Esophagus (tissue), 2 donors: ENCODE measurements around the gene MARK2. TPM values are rescaled to one million over a fixed set of nuclear protein-coding genes. Genes with fewer than 3 reads are reported as not detected.

Source experiments
- H3K27ac ChIP-seq, 2 donors: one replicate each; pipeline ENCODE4 v1.5.1; 2013; ENCODE audit warnings: low read depth in 2 of 2, mild to moderate bottlenecking in 2 of 2, inconsistent platforms in 1 of 2, low read length in 1 of 2, moderate library complexity in 1 of 2
- H3K27me3 ChIP-seq, 2 donors: one replicate each; pipeline ENCODE4 v1.6.1; 2013; ENCODE audit warnings: low read length in 2 of 2, control low read depth in 1 of 2, mild to moderate bottlenecking in 1 of 2; ENCODE audit not compliant: insufficient read depth in 2 of 2, control insufficient read depth in 1 of 2
- H3K36me3 ChIP-seq, 2 donors: one replicate each; pipeline ENCODE4 v1.6.1; 2013; ENCODE audit warnings: low read length in 1 of 2; ENCODE audit not compliant: control insufficient read depth in 2 of 2, insufficient read depth in 2 of 2
- H3K4me1 ChIP-seq, 2 donors: one replicate each; pipeline ENCODE4 v1.6.1; 2013; ENCODE audit warnings: low read length in 1 of 2; ENCODE audit not compliant: control insufficient read depth in 2 of 2, insufficient read depth in 2 of 2
- H3K4me3 ChIP-seq, 2 donors: one replicate each; pipeline ENCODE4 v1.5.1; 2013; ENCODE audit warnings: low read length in 2 of 2, mild to moderate bottlenecking in 2 of 2, low read depth in 1 of 2, moderate library complexity in 1 of 2
- H3K9me3 ChIP-seq, 2 donors: one replicate each; pipeline ENCODE4 v1.6.1; 2013; ENCODE audit warnings: mild to moderate bottlenecking in 2 of 2, low read depth in 1 of 2, low read length in 1 of 2, moderate library complexity in 1 of 2; ENCODE audit not compliant: control insufficient read depth in 2 of 2, insufficient read depth in 1 of 2
- WGBS, 2 donors: extraction: QIAGEN DNeasy Blood & Tissue Kit; methylation state at CpG; one replicate each; pipeline ENCODE4 v1.1.7; 2013; 5-methylcytosine and 5-hydroxymethylcytosine counted together
- polyA plus RNA-seq, 2 donors: library from polyadenylated mRNA; stranded (reverse); fragments of 200-250 nt; gene quantifications; one replicate each; pipeline ENCODE4 v1.2.3, GENCODE V29; 2013
- donor health status: healthy with polysubstance abuse.
- donor health status: Bipolar disorder and iron deficiency.

The MARK2 gene
- polyA plus RNA-seq, 2 donors: 29.5 to 29.9 TPM

DNA sequence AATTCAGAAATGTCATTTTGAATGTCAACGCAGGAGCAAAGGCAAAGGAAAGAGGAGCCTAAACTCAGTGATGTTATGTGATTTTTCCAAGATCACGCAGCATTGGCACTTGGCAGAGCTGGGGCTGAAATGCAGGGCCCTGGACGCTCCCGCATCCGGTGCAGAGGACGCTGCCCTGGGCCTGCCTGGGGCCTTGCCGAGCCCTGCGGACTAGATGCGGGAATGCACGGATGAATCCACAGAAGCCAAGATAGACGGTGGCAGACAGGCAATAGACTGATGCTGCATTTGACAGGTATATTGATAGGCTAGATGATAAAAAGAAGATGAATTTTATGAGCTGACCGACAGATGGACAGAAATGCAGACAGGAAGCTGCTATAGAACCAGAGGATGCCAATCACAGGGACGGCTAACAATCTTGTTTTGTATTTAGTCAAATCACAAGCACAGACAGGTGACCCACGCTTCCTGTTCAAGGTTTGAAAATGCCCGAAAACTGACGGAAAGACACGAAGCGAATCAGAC lies 696 bp upstream of the MARK2 start:
- Histone ChIP-seq H3K4me3 (peak overlapping the region in 1 of 2 donors; percentile 34), H3K36me3 (no peaks in the 10 kb centered on the region), H3K27me3 (no peaks in the 10 kb centered on the region), H3K27ac (peak overlapping the region; percentile 62 to 95), H3K4me1 (peaks cover 0 to 3% of the 10 kb centered on the region in 2 donors), H3K9me3 (no peaks in the 10 kb centered on the region)
- 17 to 18% methylated on average over 18 of the region's 18 CpGs for WGBS, 2 donors

DNA sequence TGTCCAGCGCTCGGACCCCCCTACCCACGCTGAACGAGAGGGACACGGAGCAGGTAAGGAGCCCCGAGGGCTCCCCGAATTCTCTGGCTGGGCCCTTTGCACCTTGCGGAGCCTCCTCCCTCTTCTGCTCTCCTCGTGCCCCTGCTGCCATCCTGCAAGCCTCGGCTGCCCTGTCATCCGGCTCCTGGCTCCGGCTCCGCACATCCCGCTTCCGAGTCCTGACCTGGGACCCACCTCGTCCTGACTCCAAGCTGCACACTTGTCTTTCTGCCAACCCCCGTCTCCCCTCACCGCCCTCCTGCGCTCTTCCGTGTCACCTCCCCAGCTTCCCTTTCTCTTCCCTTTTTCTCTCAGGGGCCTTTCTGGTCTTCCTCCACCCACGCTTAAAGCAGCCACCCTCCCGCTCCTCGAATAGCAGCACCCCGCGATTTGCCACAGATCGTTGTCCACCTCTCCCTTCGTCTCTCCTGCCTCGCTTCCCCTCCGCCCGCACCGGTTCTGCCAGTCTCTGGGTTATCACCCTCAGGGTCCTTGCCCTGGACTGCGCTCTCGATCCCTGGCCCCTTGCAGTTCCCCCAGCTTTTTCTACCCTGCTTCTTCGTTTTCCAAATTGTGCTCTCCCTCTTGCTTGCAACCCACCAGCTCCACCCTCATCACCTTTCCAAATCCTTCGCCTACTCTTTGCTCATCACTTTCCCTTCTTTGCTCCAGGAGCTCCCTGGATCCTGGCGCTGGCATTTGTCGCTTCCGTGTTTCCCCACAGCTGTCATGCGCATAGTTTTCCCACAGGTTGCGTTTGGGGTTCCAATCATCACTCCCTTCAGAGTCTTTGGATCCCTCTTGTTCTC lies 822 bp downstream of the MARK2 start:
- no peaks in the 10 kb centered on the region for H3K9me3 ChIP-seq
- H3K4me1 ChIP-seq: peaks cover 0 to 3% of the 10 kb centered on the region in 2 donors
- H3K4me3 ChIP-seq: peak overlapping the region; percentile 87 to 90
- H3K36me3 ChIP-seq: peaks cover 2% of the 10 kb centered on the region in 2 donors
- peak overlapping the region; percentile 90 to 95 for H3K27ac ChIP-seq
- H3K27me3 ChIP-seq: no peaks in the 10 kb centered on the region
- WGBS, 2 donors: 1% methylated on average over 39 to 40 of the region's 40 CpGs

DNA sequence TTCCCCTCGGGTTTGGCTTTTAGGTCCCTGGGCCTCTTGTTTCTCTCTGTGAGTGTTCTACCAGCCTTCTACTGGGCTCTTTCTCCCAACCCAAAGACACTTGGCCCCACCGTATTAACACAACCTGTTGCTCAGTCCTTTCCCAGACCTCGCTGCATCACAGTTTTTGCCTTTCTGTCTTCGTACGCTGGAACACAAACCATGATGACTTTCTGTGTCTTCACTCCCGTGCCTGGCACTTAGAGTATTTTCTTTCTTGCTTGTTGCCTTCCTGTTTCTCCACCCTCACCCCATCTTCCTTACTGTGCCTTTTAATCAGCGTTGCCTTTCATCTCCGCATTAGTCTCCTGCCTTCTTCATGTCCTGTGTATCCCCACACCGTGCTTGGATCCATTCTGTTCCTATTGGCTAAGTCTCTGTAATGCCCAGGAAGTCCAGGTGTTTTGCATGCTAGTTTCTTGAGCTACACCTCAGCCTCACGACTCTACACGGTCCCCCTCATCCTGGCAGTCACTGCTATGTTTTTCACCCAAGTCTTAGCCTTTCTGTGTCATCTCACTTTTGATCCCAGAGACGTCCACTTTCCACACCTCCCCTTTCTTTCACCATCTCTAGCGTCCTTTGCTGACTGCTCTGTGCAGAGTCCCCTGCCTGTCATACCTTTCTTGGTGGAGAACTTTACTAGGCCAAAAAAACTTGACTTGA lies 1.6 kb downstream of the MARK2 start:
- Histone ChIP-seq H3K4me1 (peaks cover 3 to 7% of the 10 kb centered on the region in 2 donors), H3K27me3 (no peaks in the 10 kb centered on the region), H3K27ac (peak overlapping the region; percentile 90 to 95), H3K9me3 (no peaks in the 10 kb centered on the region), H3K36me3 (peaks cover 2 to 3% of the 10 kb centered on the region in 2 donors), H3K4me3 (peak overlapping the region; percentile 87 to 90)
- 4 to 5% methylated on average over 13 of the region's 13 CpGs for WGBS, 2 donors

DNA sequence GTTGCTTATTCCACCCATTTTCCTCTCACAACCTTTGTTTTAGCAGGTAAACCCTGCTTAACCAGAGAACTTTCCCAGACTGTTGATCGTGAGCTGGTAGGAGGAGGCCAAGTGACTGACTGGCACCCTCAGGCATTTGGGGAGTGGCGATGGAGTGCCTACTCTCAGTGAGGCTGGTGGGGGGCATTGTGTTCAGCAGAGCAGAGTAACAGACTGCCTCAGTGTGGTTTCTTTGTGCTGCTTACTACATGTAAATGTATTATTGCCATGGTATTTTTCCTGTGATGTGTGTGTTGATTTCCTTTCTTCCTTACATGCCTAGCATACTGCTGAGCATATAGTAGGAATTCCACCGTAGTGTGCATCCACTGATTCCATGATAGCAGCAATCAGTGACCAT lies 2.6 kb downstream of the MARK2 start:
- Histone ChIP-seq H3K4me1 (peaks cover 3 to 10% of the 10 kb centered on the region in 2 donors), H3K9me3 (no peaks in the 10 kb centered on the region), H3K36me3 (peaks cover 2 to 3% of the 10 kb centered on the region in 2 donors), H3K27me3 (no peaks in the 10 kb centered on the region), H3K27ac (peak overlapping the region; percentile 85 to 90), H3K4me3 (peak overlapping the region; percentile 87 to 90)
- WGBS, 2 donors: 24 to 25% methylated on average over 3 of the region's 3 CpGs

DNA sequence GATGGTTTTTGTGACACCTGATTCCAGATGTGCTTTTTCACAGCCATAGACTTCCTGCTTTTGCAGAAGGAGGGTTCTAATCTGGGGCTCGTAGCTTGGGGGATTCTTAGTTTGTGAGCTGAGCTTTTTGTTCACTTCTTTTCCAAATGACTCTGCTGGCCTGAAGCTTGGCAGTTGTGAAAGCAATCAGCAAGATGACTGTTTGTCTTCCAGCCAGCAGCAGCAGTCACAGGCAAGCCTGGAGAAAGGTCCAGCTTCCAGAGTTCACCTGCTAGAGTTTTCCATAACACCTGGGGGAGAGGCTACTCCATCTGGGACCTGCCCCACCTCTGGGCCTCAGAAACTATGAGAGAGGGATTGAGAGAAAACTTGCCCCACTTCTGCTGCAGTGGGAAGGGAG lies 4.1 kb downstream of the MARK2 start:
- H3K36me3 ChIP-seq: peaks cover 2 to 3% of the 10 kb centered on the region in 2 donors
- WGBS, 2 donors: 25 to 42% methylated on average over 1 of the region's 1 CpG
- no peaks in the 10 kb centered on the region for H3K27me3 ChIP-seq
- H3K9me3 ChIP-seq: no peaks in the 10 kb centered on the region
- peak overlapping the region; percentile 25 to 62 for H3K27ac ChIP-seq
- no peak overlapping the region for H3K4me3 ChIP-seq
- H3K4me1 ChIP-seq: peaks cover 7 to 15% of the 10 kb centered on the region in 2 donors

DNA sequence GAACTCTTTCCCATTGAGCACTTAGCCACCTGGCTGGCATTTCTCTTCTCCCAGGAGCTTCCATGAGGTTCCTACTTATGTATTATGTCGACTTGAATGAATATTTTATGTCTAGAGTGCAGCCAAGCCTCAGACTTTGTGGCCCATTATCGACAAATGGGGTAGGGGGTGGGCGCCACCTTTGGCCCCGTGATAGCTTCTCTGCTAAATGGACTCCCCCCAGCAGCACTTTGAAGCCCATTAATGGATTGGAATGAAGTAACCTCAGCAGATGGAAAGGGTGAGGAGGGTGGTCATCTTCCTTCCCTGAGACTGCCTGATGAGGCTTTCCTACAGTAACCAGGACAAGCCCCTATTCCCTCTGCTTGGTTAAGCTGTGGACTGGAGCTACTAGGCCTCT lies 5.9 kb downstream of the MARK2 start:
- H3K27me3 ChIP-seq: no peaks in the 10 kb centered on the region
- H3K4me3 ChIP-seq: no peak overlapping the region
- peaks cover 3 to 4% of the 10 kb centered on the region in 2 donors for H3K36me3 ChIP-seq
- H3K4me1 ChIP-seq: peaks cover 8 to 16% of the 10 kb centered on the region in 2 donors
- 85 to 89% methylated on average over 4 of the region's 4 CpGs for WGBS, 2 donors
- H3K9me3 ChIP-seq: no peaks in the 10 kb centered on the region
- peak overlapping the region; percentile 49 to 85 for H3K27ac ChIP-seq

DNA sequence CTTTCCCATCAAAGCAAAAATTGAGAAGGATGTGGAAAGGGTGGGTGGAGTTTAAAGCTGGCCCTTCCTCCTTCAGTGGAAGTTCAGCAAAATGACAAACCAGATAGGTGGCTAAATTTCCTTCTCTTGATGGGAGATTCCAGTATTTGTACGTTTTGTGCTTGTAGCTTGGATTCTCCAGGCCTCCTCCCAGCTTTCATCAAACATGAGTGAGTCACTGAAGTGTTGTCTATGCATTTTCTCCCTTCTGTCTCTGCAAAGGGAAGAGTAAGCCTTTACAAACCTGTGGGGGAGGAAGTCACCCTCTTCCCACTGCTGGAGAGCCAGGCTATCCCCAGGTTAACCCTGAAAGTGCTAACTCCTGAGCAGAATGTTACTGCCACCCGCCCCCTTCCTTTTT lies 6.4 kb downstream of the MARK2 start:
- Histone ChIP-seq H3K36me3 (peaks cover 3 to 4% of the 10 kb centered on the region in 2 donors), H3K9me3 (no peaks in the 10 kb centered on the region), H3K4me3 (no peak overlapping the region), H3K4me1 (peaks cover 8 to 16% of the 10 kb centered on the region in 2 donors), H3K27ac (peak overlapping the region; percentile 49 to 85), H3K27me3 (no peaks in the 10 kb centered on the region)
- WGBS, 2 donors: 40 to 51% methylated on average over 2 of the region's 2 CpGs

DNA sequence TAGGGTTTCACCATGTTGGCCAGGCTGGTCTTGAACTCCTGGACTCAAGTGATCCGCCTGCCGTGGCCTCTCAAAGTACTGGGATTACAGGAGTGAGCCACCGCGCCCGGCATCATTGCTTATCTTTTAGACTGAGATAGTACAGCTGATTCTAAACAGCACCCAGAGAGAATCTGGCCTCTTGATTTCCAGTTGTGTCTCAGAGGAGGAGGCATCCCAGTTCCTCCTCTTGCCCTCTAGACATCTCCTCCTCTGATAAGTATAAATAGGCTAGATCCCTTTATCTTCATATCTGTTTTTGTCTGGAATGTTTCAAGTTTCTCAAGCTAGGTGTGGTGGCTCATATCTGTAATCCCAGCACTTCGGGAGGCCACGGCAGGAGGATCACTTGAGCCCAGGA lies 7.0 kb downstream of the MARK2 start:
- peak overlapping the region; percentile 49 to 85 for H3K27ac ChIP-seq
- H3K4me3 ChIP-seq: no peak overlapping the region
- H3K36me3 ChIP-seq: peaks cover 3 to 7% of the 10 kb centered on the region in 2 donors
- no peaks in the 10 kb centered on the region for H3K27me3 ChIP-seq
- 86 to 87% methylated on average over 7 of the region's 7 CpGs for WGBS, 2 donors
- H3K9me3 ChIP-seq: no peaks in the 10 kb centered on the region
- H3K4me1 ChIP-seq: peaks cover 11 to 18% of the 10 kb centered on the region in 2 donors

DNA sequence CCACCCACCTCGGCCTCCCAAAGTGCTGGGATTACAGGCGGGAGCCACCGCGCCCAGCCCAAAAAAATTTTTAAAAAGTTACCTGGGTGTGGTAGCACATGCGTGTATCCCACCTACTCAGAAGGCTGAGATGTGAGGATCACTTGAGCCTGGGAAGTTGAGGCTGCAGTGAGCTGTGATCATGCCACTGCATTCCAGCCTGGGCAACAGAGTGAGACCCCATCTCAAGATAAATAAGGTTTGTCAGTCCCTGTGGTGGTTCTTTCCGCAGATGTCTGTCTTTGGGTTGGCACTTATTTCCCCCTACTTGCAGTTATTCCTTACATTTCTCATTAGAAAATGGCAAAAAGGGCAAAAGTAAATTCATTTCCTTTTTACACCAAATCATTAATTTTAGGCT lies 8.0 kb downstream of the MARK2 start:
- H3K27ac ChIP-seq: peak overlapping the region; percentile 87 to 92
- H3K9me3 ChIP-seq: no peaks in the 10 kb centered on the region
- H3K36me3 ChIP-seq: peaks cover 3 to 7% of the 10 kb centered on the region in 2 donors
- peaks cover 11 to 18% of the 10 kb centered on the region in 2 donors for H3K4me1 ChIP-seq
- WGBS, 2 donors: 84 to 89% methylated on average over 6 of the region's 6 CpGs
- H3K4me3 ChIP-seq: no peak overlapping the region
- no peaks in the 10 kb centered on the region for H3K27me3 ChIP-seq
